WTC11 (cell line): ENCODE results near the gene APOBEC3F.

ENCODE experiments used
- MYBL2 ChIP-seq: sonication (generic); formaldehyde crosslinking; IDR thresholded peaks from 2 replicates; pipeline ENCODE4 v1.8.1; 2023; ENCODE audit warnings: mild to moderate bottlenecking, moderate library complexity, missing genetic modification reagents
- NR3C1 ChIP-seq: sonication (generic); formaldehyde crosslinking; conservative IDR thresholded peaks from 2 replicates; pipeline ENCODE4 v1.8.1; 2023; ENCODE audit warnings: low read depth, mild to moderate bottlenecking, missing genetic modification reagents
- TF ChIP-seq, protein P1 (sequence below): sonication (generic); formaldehyde crosslinking; IDR thresholded peaks from 2 replicates; pipeline ENCODE4 v1.8.1; 2023; ENCODE audit warnings: mild to moderate bottlenecking, missing genetic modification reagents
- TF ChIP-seq, protein P2 (sequence below): fragments of 200-600 bp; IDR thresholded peaks from 2 replicates; pipeline ENCODE4 v1.8.0; 2022; ENCODE audit warnings: antibody characterized with exemption

DNA sequence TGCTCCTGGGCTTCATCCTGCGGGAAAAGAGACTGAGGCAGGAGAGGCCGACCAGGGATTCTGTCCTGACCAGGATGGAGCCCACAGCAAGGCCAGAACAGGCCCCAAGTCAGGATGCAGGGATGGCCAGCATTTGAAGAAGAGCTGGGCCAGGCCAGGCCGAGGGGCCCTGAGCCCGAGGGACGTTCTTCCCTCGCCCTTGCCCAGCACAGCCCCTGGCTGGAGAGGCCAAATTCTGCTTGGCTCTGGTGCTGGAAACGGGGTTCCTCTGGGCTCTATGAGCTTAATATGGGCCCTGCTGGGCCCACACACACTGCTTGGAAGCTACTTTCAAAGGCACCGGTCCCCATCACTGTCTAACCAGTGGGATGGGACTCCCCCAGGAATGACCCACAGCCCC lies 44.0 kb downstream of the APOBEC3F start:
- TF ChIP-seq, protein P1, sequence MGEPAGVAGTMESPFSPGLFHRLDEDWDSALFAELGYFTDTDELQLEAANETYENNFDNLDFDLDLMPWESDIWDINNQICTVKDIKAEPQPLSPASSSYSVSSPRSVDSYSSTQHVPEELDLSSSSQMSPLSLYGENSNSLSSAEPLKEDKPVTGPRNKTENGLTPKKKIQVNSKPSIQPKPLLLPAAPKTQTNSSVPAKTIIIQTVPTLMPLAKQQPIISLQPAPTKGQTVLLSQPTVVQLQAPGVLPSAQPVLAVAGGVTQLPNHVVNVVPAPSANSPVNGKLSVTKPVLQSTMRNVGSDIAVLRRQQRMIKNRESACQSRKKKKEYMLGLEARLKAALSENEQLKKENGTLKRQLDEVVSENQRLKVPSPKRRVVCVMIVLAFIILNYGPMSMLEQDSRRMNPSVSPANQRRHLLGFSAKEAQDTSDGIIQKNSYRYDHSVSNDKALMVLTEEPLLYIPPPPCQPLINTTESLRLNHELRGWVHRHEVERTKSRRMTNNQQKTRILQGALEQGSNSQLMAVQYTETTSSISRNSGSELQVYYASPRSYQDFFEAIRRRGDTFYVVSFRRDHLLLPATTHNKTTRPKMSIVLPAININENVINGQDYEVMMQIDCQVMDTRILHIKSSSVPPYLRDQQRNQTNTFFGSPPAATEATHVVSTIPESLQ (CRISPR knock-in tag) = no peak
- no peak for TF ChIP-seq NR3C1
- TF ChIP-seq, protein P2, sequence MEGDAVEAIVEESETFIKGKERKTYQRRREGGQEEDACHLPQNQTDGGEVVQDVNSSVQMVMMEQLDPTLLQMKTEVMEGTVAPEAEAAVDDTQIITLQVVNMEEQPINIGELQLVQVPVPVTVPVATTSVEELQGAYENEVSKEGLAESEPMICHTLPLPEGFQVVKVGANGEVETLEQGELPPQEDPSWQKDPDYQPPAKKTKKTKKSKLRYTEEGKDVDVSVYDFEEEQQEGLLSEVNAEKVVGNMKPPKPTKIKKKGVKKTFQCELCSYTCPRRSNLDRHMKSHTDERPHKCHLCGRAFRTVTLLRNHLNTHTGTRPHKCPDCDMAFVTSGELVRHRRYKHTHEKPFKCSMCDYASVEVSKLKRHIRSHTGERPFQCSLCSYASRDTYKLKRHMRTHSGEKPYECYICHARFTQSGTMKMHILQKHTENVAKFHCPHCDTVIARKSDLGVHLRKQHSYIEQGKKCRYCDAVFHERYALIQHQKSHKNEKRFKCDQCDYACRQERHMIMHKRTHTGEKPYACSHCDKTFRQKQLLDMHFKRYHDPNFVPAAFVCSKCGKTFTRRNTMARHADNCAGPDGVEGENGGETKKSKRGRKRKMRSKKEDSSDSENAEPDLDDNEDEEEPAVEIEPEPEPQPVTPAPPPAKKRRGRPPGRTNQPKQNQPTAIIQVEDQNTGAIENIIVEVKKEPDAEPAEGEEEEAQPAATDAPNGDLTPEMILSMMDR = no peak
- TF ChIP-seq MYBL2 (CRISPR knock-in tag) = no peak
